Measurements from ENCODE around the gene CD34.

DNA sequence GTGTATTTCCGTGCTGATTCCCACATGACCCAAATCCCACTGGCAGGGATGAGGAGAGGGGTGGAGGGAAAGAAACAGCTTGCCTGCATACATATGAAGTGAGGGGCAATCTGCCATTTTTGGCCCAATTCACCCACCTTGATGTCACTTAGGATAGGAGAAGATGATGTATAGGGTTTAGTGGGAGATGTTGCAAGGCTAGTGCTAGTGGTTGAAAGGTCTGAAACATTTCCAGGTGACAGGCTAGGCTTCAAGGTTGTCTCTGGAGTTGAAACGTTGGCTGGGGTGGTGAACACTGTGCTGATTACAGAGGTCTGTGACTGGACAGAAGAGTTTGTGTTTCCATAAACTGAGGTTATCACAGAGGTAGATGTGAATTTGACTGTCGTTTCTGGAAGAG is 12.1 kb downstream of the CD34 start:
- TF ChIP-seq POLR2A (IDR thresholded peaks at IDR 0.05) (no peak), POLR2AphosphoS5 (IDR thresholded peaks at IDR 0.05) (no peak)
- TF ChIP-seq, protein P1, sequence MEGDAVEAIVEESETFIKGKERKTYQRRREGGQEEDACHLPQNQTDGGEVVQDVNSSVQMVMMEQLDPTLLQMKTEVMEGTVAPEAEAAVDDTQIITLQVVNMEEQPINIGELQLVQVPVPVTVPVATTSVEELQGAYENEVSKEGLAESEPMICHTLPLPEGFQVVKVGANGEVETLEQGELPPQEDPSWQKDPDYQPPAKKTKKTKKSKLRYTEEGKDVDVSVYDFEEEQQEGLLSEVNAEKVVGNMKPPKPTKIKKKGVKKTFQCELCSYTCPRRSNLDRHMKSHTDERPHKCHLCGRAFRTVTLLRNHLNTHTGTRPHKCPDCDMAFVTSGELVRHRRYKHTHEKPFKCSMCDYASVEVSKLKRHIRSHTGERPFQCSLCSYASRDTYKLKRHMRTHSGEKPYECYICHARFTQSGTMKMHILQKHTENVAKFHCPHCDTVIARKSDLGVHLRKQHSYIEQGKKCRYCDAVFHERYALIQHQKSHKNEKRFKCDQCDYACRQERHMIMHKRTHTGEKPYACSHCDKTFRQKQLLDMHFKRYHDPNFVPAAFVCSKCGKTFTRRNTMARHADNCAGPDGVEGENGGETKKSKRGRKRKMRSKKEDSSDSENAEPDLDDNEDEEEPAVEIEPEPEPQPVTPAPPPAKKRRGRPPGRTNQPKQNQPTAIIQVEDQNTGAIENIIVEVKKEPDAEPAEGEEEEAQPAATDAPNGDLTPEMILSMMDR (IDR thresholded peaks at IDR 0.05) = no peak
